H9 (cell line): ENCODE measurements around the gene ARHGAP45. TPM values are rescaled to one million over a fixed set of nuclear protein-coding genes. Genes with fewer than 3 reads are reported as not detected.

Experiments
- DNase-seq: peaks from one replicate; pipeline ENCODE4 v3.0.0-alpha.2; 2017
- H2AFZ ChIP-seq: one replicate; pipeline ENCODE4 v1.6.1; 2013; ENCODE audit warnings: mild to moderate bottlenecking, low read length, control low read depth, moderate library complexity
- H2AK5ac ChIP-seq: 2 replicates; pipeline ENCODE4 v1.6.1; 2013; ENCODE audit warnings: low read length, control low read depth, mixed read lengths; ENCODE audit not compliant: insufficient read length
- H2BK120ac ChIP-seq: one replicate; pipeline ENCODE4 v1.6.1; 2013; ENCODE audit warnings: low read depth, mild to moderate bottlenecking, low read length, control low read depth, inconsistent platforms; ENCODE audit not compliant: poor library complexity, severe bottlenecking
- H2BK12ac ChIP-seq: 2 replicates; pipeline ENCODE4 v1.6.1; 2013; ENCODE audit warnings: low read length, control low read depth, mixed read lengths, low read depth; ENCODE audit not compliant: insufficient read length
- H2BK15ac ChIP-seq: 2 replicates; pipeline ENCODE4 v1.6.1; 2013; ENCODE audit warnings: low read depth, low read length, control low read depth
- H2BK20ac ChIP-seq: one replicate; pipeline ENCODE4 v1.6.1; 2013; ENCODE audit warnings: low read depth, mild to moderate bottlenecking, low read length, control low read depth, inconsistent platforms; ENCODE audit not compliant: poor library complexity, severe bottlenecking
- H2BK5ac ChIP-seq: 2 replicates; pipeline ENCODE4 v1.6.1; 2013; ENCODE audit warnings: low read length, control low read depth, mixed read lengths; ENCODE audit not compliant: insufficient read length
- H3K14ac ChIP-seq: 2 replicates; pipeline ENCODE4 v1.6.1; 2013; ENCODE audit warnings: low read length, control low read depth; ENCODE audit not compliant: insufficient read depth
- H3K18ac ChIP-seq: 2 replicates; pipeline ENCODE4 v1.6.1; 2013; ENCODE audit warnings: low read depth, mild to moderate bottlenecking, mixed read lengths, low read length, control low read depth; ENCODE audit not compliant: insufficient read length
- H3K23ac ChIP-seq: 2 replicates; pipeline ENCODE4 v1.6.1; 2013; ENCODE audit warnings: low read length, control low read depth, mixed read lengths, low read depth; ENCODE audit not compliant: insufficient read length
- H3K23me2 ChIP-seq: 2 replicates; pipeline ENCODE4 v1.6.1; 2013; ENCODE audit warnings: low read depth, mild to moderate bottlenecking, mixed read lengths, low read length, control low read depth; ENCODE audit not compliant: insufficient read length, poor library complexity, severe bottlenecking
- H3K27ac ChIP-seq: 2 replicates; pipeline ENCODE4 v1.5.1; 2013; ENCODE audit warnings: low read length, control low read depth, mixed read lengths, low read depth; ENCODE audit not compliant: insufficient read length
- H3K27me3 ChIP-seq: 2 replicates; pipeline ENCODE4 v1.6.1; 2013; ENCODE audit warnings: low read length, control low read depth, inconsistent platforms; ENCODE audit not compliant: insufficient read depth
- H3K4ac ChIP-seq: 2 replicates; pipeline ENCODE4 v1.6.1; 2013; ENCODE audit warnings: low read depth, mild to moderate bottlenecking, control low read depth, inconsistent platforms, low read length, moderate library complexity
- H3K4me1 ChIP-seq: 2 replicates; pipeline ENCODE4 v1.6.1; 2013; ENCODE audit warnings: low read length, control low read depth, inconsistent platforms; ENCODE audit not compliant: insufficient read depth
- H3K4me2 ChIP-seq: 2 replicates; pipeline ENCODE4 v1.6.1; 2013; ENCODE audit warnings: low read length, control low read depth, mixed read lengths; ENCODE audit not compliant: insufficient read length, insufficient read depth
- H3K56ac ChIP-seq: 2 replicates; pipeline ENCODE4 v1.6.1; 2013; ENCODE audit warnings: low read depth, mild to moderate bottlenecking, mixed read lengths, low read length, control low read depth; ENCODE audit not compliant: insufficient read length
- H3K79me1 ChIP-seq: 2 replicates; pipeline ENCODE4 v1.6.1; 2013; ENCODE audit warnings: low read depth, mild to moderate bottlenecking, moderate library complexity, low read length, control low read depth, inconsistent platforms; ENCODE audit not compliant: insufficient read depth, poor library complexity, severe bottlenecking
- H3K79me2 ChIP-seq: 2 replicates; pipeline ENCODE4 v1.6.1; 2013; ENCODE audit warnings: low read length, control low read depth, inconsistent platforms; ENCODE audit not compliant: insufficient read depth
- H3K9ac ChIP-seq: 2 replicates; pipeline ENCODE4 v1.6.1; 2013; ENCODE audit warnings: low read length, control low read depth, mixed read lengths; ENCODE audit not compliant: insufficient read length; ENCODE audit errors: extremely low read depth
- H3K9me3 ChIP-seq: one replicate; pipeline ENCODE4 v1.6.1; 2013; ENCODE audit warnings: low read depth, low read length, inconsistent platforms; ENCODE audit not compliant: control insufficient read depth
- H3T11ph ChIP-seq: one replicate; pipeline ENCODE4 v1.6.1; 2013; ENCODE audit warnings: mild to moderate bottlenecking, low read length, control low read depth, inconsistent platforms
- H4K20me1 ChIP-seq: one replicate; pipeline ENCODE4 v1.6.1; 2013; ENCODE audit not compliant: control insufficient read depth, insufficient read length, insufficient read depth
- H4K5ac ChIP-seq: 2 replicates; pipeline ENCODE4 v1.6.1; 2013; ENCODE audit warnings: low read depth, mild to moderate bottlenecking, mixed read lengths, low read length, control low read depth; ENCODE audit not compliant: insufficient read length
- H4K8ac ChIP-seq: replicated peaks from 2 replicates; pipeline ENCODE4 v1.6.1; 2013; ENCODE audit warnings: low read length, control low read depth, mixed read lengths, low read depth; ENCODE audit not compliant: insufficient read length
- H4K91ac ChIP-seq: 2 replicates; pipeline ENCODE4 v1.6.1; 2013; ENCODE audit warnings: low read depth, mild to moderate bottlenecking, moderate library complexity, mixed read lengths, low read length, control low read depth; ENCODE audit not compliant: insufficient read length
- H3K27ac Mint-ChIP-seq, 3 experiments: 2 replicates in 2 of 3; 3 replicates in 1 of 3; pipeline ENCODE4 v1.8.0; 2020 to 2021; ENCODE audit warnings: mixed read lengths in 3 of 3, mild to moderate bottlenecking in 1 of 3, moderate library complexity in 1 of 3
- H3K27me3 Mint-ChIP-seq: 2 replicates; pipeline ENCODE4 v1.8.0; 2021; ENCODE audit warnings: low read depth, mild to moderate bottlenecking, moderate library complexity, mixed read lengths
- H3K36me3 Mint-ChIP-seq, 3 experiments: 2 replicates in 2 of 3; 3 replicates in 1 of 3; pipeline ENCODE4 v1.8.0; 2020 to 2021; ENCODE audit warnings: low read depth in 3 of 3, mixed read lengths in 3 of 3; ENCODE audit not compliant: insufficient read depth in 1 of 3
- H3K4me1 Mint-ChIP-seq, 2 experiments: 2 replicates each; pipeline ENCODE4 v1.8.0; 2020; ENCODE audit warnings: mixed read lengths in 2 of 2
- H3K4me3 Mint-ChIP-seq, 2 experiments: 2 replicates in 1 of 2; 3 replicates in 1 of 2; pipeline ENCODE4 v1.8.0; 2020 to 2021; ENCODE audit warnings: mild to moderate bottlenecking in 2 of 2, mixed read lengths in 2 of 2, moderate library complexity in 1 of 2
- H3K9me3 Mint-ChIP-seq, 2 experiments: 2 replicates in 1 of 2; 3 replicates in 1 of 2; pipeline ENCODE4 v1.8.0; 2020; ENCODE audit warnings: mild to moderate bottlenecking in 2 of 2, mixed read lengths in 2 of 2, moderate library complexity in 1 of 2
- WGBS: extraction: QIAGEN DNeasy Blood & Tissue Kit; methylation state at CpG from one replicate; pipeline ENCODE4 v1.1.7; 2013; ENCODE audit warnings: missing lambda C conversion rate, low lambda C conversion rate, mixed read lengths; ENCODE audit not compliant: insufficient read length; ENCODE audit errors: extremely low coverage; 5-methylcytosine and 5-hydroxymethylcytosine counted together
- total RNA-seq: library from RNA; stranded (reverse); gene quantifications from 2 replicates; pipeline ENCODE4 v1.2.1, GENCODE V29; 2021
- TF ChIP-seq, protein P1 (sequence below): fragments of 200-600 bp; sonication (generic); conservative IDR thresholded peaks from 3 replicates; pipeline ENCODE4 v1.8.0; 2021; ENCODE audit warnings: antibody characterized with exemption, mild to moderate bottlenecking

The ARHGAP45 gene
- total RNA-seq, 1 experiment from 2014 or later = 39.8 TPM

- H2BK120ac ChIP-seq = no peak overlapping the region
- no peak overlapping the region for H3K18ac ChIP-seq
- TF ChIP-seq, protein P1, sequence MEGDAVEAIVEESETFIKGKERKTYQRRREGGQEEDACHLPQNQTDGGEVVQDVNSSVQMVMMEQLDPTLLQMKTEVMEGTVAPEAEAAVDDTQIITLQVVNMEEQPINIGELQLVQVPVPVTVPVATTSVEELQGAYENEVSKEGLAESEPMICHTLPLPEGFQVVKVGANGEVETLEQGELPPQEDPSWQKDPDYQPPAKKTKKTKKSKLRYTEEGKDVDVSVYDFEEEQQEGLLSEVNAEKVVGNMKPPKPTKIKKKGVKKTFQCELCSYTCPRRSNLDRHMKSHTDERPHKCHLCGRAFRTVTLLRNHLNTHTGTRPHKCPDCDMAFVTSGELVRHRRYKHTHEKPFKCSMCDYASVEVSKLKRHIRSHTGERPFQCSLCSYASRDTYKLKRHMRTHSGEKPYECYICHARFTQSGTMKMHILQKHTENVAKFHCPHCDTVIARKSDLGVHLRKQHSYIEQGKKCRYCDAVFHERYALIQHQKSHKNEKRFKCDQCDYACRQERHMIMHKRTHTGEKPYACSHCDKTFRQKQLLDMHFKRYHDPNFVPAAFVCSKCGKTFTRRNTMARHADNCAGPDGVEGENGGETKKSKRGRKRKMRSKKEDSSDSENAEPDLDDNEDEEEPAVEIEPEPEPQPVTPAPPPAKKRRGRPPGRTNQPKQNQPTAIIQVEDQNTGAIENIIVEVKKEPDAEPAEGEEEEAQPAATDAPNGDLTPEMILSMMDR = no peak
- no peaks in the 10 kb centered on the region for H3K79me2 ChIP-seq
- no peak overlapping the region for H2BK12ac ChIP-seq
- no peak overlapping the region for H3K27ac ChIP-seq
- no peak overlapping the region for H3T11ph ChIP-seq
- H3K9me3 ChIP-seq = no peaks in the 10 kb centered on the region
- Mint-ChIP-seq H3K9me3 (no peaks in the 10 kb centered on the region), H3K27ac (no peak overlapping the region), H3K4me3 (no peak overlapping the region), H3K36me3 (peaks cover 12 to 34% (median 24%) of the 10 kb centered on the region in 3 experiments; a peak in 6 of 7 replicates), H3K4me1 (peaks cover 0 to 5% of the 10 kb centered on the region in 2 experiments; a peak in 2 of 4 replicates), H3K27me3 (peaks cover 1% of the 10 kb centered on the region)
- DNase-seq = no peak
- no peak overlapping the region for H2BK20ac ChIP-seq
- no peak overlapping the region for H4K5ac ChIP-seq
- H3K27me3 ChIP-seq = no peaks in the 10 kb centered on the region
- no peaks in the 10 kb centered on the region for H3K23me2 ChIP-seq
- no peak overlapping the region for H3K4me2 ChIP-seq
- H3K4ac ChIP-seq = no peak overlapping the region
- H2AK5ac ChIP-seq = no peak overlapping the region
- no peaks in the 10 kb centered on the region for H3K79me1 ChIP-seq
- no CpG with 5 or more reads among the region's 16 CpGs for WGBS
- no peak overlapping the region for H4K91ac ChIP-seq
- no peak overlapping the region for H3K56ac ChIP-seq
- no peak overlapping the region for H3K14ac ChIP-seq
- no peak overlapping the region for H4K8ac ChIP-seq
- H3K23ac ChIP-seq = no peak overlapping the region
- H2AFZ ChIP-seq = no peak overlapping the region
- H3K4me1 ChIP-seq = no peaks in the 10 kb centered on the region
- no peak overlapping the region for H2BK5ac ChIP-seq
- no peaks in the 10 kb centered on the region for H4K20me1 ChIP-seq
- H3K9ac ChIP-seq = no peak overlapping the region
- H2BK15ac ChIP-seq = no peak overlapping the region
Observed at GRCh38 chr19:1117654-1118053, 50.7 kb downstream of the ARHGAP45 start.
